AG04450 (cell line): ENCODE results near the gene SPRYD4. TPM values are rescaled to one million over a fixed set of nuclear protein-coding genes. Genes with fewer than 3 reads are reported as not detected.

Experiments
- CTCF ChIA-PET: fragments of 300-600, 350-600 bp; formaldehyde crosslinking; extraction: SDS; loops from one replicate; lab custom pipeline; 2022; ENCODE audit warnings: antibody characterized with exemption, inconsistent platforms; lab: Charles Lee
- POLR2A ChIA-PET: fragments of 350-600 bp; formaldehyde crosslinking; extraction: SDS; loops from one replicate; lab custom pipeline; 2021; ENCODE audit warnings: antibody characterized with exemption, inconsistent platforms; lab: Yijun Ruan, JAX
- DNase-seq: peaks from one replicate; pipeline ENCODE4 v3.0.0-alpha.2; 2011; ENCODE audit warnings: low read depth, low spot score
- H3K27ac ChIP-seq: one replicate; pipeline ENCODE4 v1.5.1; 2012; ENCODE audit warnings: low read depth, low read length, control low read depth
- H3K27me3 ChIP-seq: one replicate; pipeline ENCODE4 v1.6.0; 2012; ENCODE audit warnings: low read length; ENCODE audit not compliant: control insufficient read depth, insufficient read depth
- H3K4me3 ChIP-seq: 2 replicates; pipeline ENCODE4 v1.5.1; 2011; ENCODE audit warnings: mild to moderate bottlenecking, low read depth, low read length, control low read depth
- H3K9me3 ChIP-seq: 2 replicates; pipeline ENCODE4 v1.5.1; 2012; ENCODE audit warnings: low read length; ENCODE audit not compliant: control insufficient read depth, insufficient read depth
- polyA plus RNA-seq: library from polyadenylated mRNA; depleted of rRNA; stranded (reverse); fragments of >200 nt; gene quantifications from 2 replicates; pipeline ENCODE4 v1.2.3, GENCODE V29; 2011; rRNA removed
- TF ChIP-seq, protein P1 (sequence below): IDR thresholded peaks from 2 replicates; pipeline ENCODE4 v1.5.1; 2011; ENCODE audit warnings: low read depth, low read length, control low read depth, inconsistent platforms

Gene SPRYD4
- polyA plus RNA-seq, 1 experiment: 2.0 TPM

DNA sequence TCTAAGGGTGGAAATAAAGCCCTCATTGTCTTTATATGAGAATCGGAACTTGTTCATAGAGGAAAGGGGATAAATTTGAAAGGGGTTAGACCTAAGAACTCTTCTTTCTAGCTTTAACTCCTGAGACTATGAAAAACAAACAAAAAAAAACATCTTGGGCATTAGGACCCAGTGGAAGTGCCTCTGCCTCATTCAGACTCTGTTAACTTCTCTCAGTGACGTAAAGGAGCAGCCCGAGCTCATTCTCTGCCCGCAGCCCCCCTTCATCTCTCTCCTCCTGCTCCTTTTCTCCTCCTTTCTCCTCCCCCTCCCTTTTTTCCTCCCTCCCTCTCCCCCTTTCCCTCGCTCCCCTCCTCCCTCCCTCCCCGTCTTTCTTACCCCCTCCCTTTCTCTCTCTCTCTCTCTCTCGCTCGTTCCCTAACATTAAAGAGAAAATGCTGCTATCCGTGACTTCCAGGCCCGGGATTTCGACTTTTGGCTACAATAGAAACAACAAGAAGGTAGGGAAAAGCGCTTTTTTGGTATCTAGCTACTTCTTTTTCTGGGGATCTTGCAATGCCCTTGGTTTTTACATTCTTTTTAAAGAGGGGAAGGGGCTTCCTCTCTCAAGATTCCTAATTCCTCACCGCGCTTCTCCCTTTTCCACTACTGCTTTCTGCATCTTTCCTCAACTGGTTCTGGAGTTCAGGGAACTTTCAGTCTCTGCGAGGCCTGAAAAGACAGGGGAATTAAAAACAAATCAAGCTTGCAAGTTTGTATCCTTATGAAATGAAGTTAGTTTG lies 53.4 kb downstream of the SPRYD4 start, which contains the start of gene RBMS2:
TSS of gene RBMS2 (plus strand) at position 231 of the 782 bp plus-strand sequence. CDS start at position 435, 204 bp downstream.
- Histone ChIP-seq H3K27me3 (no peaks in the 10 kb centered on the region), H3K4me3 (peak within 1 kb of the TSS; percentile 82), H3K9me3 (no peaks in the 10 kb centered on the region), H3K27ac (peak within 1 kb of the TSS; percentile 86)
- TF ChIP-seq, protein P1, sequence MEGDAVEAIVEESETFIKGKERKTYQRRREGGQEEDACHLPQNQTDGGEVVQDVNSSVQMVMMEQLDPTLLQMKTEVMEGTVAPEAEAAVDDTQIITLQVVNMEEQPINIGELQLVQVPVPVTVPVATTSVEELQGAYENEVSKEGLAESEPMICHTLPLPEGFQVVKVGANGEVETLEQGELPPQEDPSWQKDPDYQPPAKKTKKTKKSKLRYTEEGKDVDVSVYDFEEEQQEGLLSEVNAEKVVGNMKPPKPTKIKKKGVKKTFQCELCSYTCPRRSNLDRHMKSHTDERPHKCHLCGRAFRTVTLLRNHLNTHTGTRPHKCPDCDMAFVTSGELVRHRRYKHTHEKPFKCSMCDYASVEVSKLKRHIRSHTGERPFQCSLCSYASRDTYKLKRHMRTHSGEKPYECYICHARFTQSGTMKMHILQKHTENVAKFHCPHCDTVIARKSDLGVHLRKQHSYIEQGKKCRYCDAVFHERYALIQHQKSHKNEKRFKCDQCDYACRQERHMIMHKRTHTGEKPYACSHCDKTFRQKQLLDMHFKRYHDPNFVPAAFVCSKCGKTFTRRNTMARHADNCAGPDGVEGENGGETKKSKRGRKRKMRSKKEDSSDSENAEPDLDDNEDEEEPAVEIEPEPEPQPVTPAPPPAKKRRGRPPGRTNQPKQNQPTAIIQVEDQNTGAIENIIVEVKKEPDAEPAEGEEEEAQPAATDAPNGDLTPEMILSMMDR: no peak
- peak; percentile 83 for DNase-seq
- CTCF ChIA-PET: interaction anchor here (0.7 to 3.5 kb wide), 8 partner anchors 9 to 116 kb away, joined by 3 to 25 read pairs (median 4); no protein-coding TSS in a partner anchor
- POLR2A ChIA-PET: interaction anchor here (0.6 to 2.0 kb wide), 8 partner anchors 9 to 115 kb away, joined by 3 to 11 read pairs (median 6); partner anchors contain the start of gene TIMELESS

DNA sequence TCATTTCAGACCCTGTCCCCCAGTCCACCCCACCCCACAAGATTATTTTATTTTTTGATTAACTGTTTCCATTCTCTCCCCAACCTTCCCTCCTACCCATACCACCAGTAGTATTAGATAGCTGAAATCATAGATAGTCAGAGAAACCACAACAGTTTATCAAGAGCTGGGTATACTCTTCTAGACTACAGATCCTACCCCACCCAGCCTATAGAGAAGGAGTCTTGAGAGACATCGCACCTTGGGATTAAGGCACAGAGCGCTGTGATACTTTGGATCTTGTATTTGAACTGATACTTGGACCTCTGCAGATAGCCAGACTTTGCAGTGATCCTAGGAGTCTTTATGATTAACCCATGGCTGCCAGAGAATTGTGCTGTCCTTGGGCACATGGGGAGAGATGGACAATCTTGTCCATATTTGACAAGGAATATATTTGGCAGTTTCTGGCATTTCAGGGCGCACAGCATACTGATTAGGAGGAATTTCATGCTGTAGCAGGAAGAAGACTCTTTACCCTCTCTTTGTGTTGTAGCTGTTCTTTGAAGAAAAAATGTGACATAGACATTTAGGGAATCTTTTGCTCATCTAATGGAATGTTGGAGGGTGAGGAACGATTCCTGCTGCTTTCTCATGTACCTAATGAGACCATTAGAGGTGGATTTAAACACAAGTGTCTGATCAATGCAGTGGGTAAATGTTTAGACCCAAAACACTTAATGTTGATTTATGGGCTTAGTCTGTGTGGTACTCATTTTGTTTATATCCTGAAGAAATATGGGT lies 54.2 kb downstream of the SPRYD4 start:
- H3K9me3 ChIP-seq: no peaks in the 10 kb centered on the region
- peak overlapping the region; percentile 86 for H3K27ac ChIP-seq
- CTCF ChIA-PET: interaction anchor here (1.0 to 3.5 kb wide), 5 partner anchors 8 to 115 kb away, joined by 3 to 25 read pairs (median 14); no protein-coding TSS in a partner anchor
- H3K27me3 ChIP-seq: no peaks in the 10 kb centered on the region
- TF ChIP-seq, protein P1: no peak
- H3K4me3 ChIP-seq: peak overlapping the region; percentile 82
- POLR2A ChIA-PET: interaction anchor here (0.6 to 2.0 kb wide), 5 partner anchors 13 to 265 kb away, joined by 3 to 13 read pairs (median 10); partner anchors contain the start of gene ANKRD52
- DNase-seq: no peak

DNA sequence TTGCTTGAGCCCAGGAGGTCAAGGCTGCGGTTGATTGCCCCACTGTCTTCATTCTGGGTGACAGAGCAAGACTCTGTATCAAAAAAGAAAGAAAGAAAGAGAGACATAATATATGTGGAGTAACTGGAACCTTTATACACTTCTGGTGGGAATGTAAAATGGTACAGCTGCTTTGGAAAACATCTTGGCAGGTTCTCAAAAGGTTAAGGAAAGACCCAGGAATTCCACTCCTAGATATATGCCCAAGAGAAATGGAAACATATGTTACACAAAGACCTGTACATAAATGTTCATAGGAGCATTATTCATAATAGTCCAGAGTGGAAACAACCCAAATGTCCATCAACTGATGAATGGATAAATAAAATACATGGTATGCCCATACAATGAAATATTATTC lies 60.5 kb downstream of the SPRYD4 start:
- POLR2A ChIA-PET: no interaction called here
- Histone ChIP-seq H3K27ac (peak overlapping the region; percentile 49), H3K4me3 (no peak overlapping the region), H3K9me3 (no peaks in the 10 kb centered on the region), H3K27me3 (no peaks in the 10 kb centered on the region)
- CTCF ChIA-PET: interaction anchor here (0.9 to 1.0 kb wide), 3 partner anchors 15 to 107 kb away, joined by 3 to 4 read pairs (median 3); no protein-coding TSS in a partner anchor
- DNase-seq: peak; percentile 34
- TF ChIP-seq, protein P1: no peak

Other genes starting within 250 kb of the SPRYD4 start
- gene RNF41, start 246.7 kb upstream of the SPRYD4 start, polyA plus RNA-seq: 97.2 and 123 TPM in 2 replicates
- 46.9 and 52.5 TPM in 2 replicates for gene NABP2, start 244.2 kb upstream of the SPRYD4 start, polyA plus RNA-seq
- not detected in 2 replicates for gene SLC39A5, start 238.5 kb upstream of the SPRYD4 start, polyA plus RNA-seq
- 16.0 and 20.2 TPM in 2 replicates for gene ANKRD52, start 210.2 kb upstream of the SPRYD4 start, polyA plus RNA-seq
- gene COQ10A, start 201.6 kb upstream of the SPRYD4 start, polyA plus RNA-seq: 12.1 and 15.6 TPM in 2 replicates
- 167 and 173 TPM in 2 replicates for gene CS, start 168.2 kb upstream of the SPRYD4 start, polyA plus RNA-seq
- gene CNPY2, start 152.6 kb upstream of the SPRYD4 start, polyA plus RNA-seq: 186 and 194 TPM in 2 replicates
- gene PAN2, start 134.6 kb upstream of the SPRYD4 start, polyA plus RNA-seq: 18.5 and 22.2 TPM in 2 replicates
- gene IL23A, start 129.7 kb upstream of the SPRYD4 start, polyA plus RNA-seq: 0.19 TPM in 1 of 2 replicates, not detected in the other
- gene STAT2, start 108.5 kb upstream of the SPRYD4 start, polyA plus RNA-seq: 179 and 193 TPM in 2 replicates
- gene APOF, start 105.7 kb upstream of the SPRYD4 start, polyA plus RNA-seq: not detected in 2 replicates
- gene TIMELESS, start 19.2 kb upstream of the SPRYD4 start, polyA plus RNA-seq: 2.0 and 3.3 TPM in 2 replicates
- gene MIP, start 13.9 kb upstream of the SPRYD4 start, polyA plus RNA-seq: not detected in 2 replicates
- 0.10 and 0.12 TPM in 2 replicates for gene GLS2, start 19.6 kb downstream of the SPRYD4 start, polyA plus RNA-seq
- 96.4 and 117 TPM in 2 replicates for gene RBMS2, start 53.2 kb downstream of the SPRYD4 start, polyA plus RNA-seq
- gene BAZ2A, start 161.7 kb downstream of the SPRYD4 start, polyA plus RNA-seq: 43.9 and 52.8 TPM in 2 replicates
- gene ATP5F1B, start 177.4 kb downstream of the SPRYD4 start, polyA plus RNA-seq: 974 and 975 TPM in 2 replicates
- 80.1 and 112 TPM in 2 replicates for gene PTGES3, start 219.7 kb downstream of the SPRYD4 start, polyA plus RNA-seq